ENCODE measurements around the gene ARID1B.
A peak's percentile ranks its signal among the peaks of the same experiment; 100 is the strongest.

The ARID1B gene

DNA sequence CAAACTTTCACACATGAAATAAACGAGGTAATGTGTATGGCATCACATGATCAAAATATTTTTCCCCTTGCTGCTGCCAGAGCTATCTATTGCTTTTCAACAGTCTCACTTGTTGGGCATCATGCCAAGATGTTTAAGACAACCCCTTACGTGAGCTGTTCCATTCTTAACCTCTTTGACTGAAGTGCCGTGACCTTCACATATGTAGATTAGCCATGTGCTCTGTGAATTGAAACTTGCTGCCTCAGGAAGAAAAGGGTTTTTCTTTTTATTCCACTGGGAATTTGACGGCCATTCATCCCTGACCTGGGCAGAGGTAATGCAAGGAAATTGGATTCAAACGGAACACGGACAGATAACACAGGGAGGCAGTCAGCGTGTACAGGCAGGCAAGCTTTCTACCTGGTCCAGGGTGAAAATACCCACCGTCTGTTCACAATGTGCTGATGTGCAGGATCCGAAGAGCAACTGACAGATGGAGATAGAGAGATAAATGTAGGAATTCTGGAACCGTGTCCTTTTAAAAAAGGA is 14.2 kb downstream of the ARID1B start (continued):
- TF ChIP-seq TCF7L2 (IDR thresholded peaks at IDR 0.05; ENCODE audit: borderline replicate concordance, low read depth, low read length) (peak; percentile 66), ZNF660 (tag by site-specific recombination; IDR thresholded peaks at IDR 0.05) (peak; percentile 80), ZIC2 (tag by site-specific recombination; IDR thresholded peaks at IDR 0.05) (no peak), ZNF391 (tag by site-specific recombination; IDR thresholded peaks at IDR 0.05; ENCODE audit: borderline replicate concordance, low read depth) (no peak), ZNF404 (tag by site-specific recombination; IDR thresholded peaks at IDR 0.05) (no peak), ZNF24 (tag by site-specific recombination; IDR thresholded peaks at IDR 0.05) (no peak), ZBTB17 (tag by site-specific recombination; IDR thresholded peaks at IDR 0.05) (peak; percentile 88), SALL2 (tag by site-specific recombination; IDR thresholded peaks at IDR 0.05; ENCODE audit: borderline replicate concordance) (no peak), FEZF1 (tag by site-specific recombination; IDR thresholded peaks at IDR 0.05) (no peak), ZNF274 (IDR thresholded peaks at IDR 0.05; ENCODE audit: low read length) (no peak), ZNF274 (tag by site-specific recombination; IDR thresholded peaks at IDR 0.05; ENCODE audit: borderline replicate concordance) (no peak), HOXD13 (CRISPR knock-in tag; IDR thresholded peaks at IDR 0.05; ENCODE audit: borderline replicate concordance) (no peak), HOXC10 (CRISPR knock-in tag; IDR thresholded peaks at IDR 0.05) (no peak), ZNF174 (tag by site-specific recombination; IDR thresholded peaks at IDR 0.05) (no peak), TRIM28 (IDR thresholded peaks at IDR 0.05; ENCODE audit: borderline replicate concordance, low read length) (peak; percentile 91; the same call in 1 of the 2 replicates), ZFP41 (tag by site-specific recombination; IDR thresholded peaks at IDR 0.05; ENCODE audit: borderline replicate concordance) (no peak), ZNF701 (tag by site-specific recombination; IDR thresholded peaks at IDR 0.05) (no peak), ZNF580 (tag by site-specific recombination; IDR thresholded peaks at IDR 0.05) (0 out of 2 replicates have a peak, but pooled peaks have one; percentile 28), HOXA7 (CRISPR knock-in tag; IDR thresholded peaks at IDR 0.05; ENCODE audit: borderline replicate concordance) (no peak), ZNF335 (tag by site-specific recombination; conservative IDR thresholded peaks at IDR 0.05) (no peak), ZSCAN30 (tag by site-specific recombination; IDR thresholded peaks at IDR 0.05) (peak; percentile 11; the same call in 1 of the 2 replicates), ZNF768 (tag by site-specific recombination; IDR thresholded peaks at IDR 0.05) (no peak), ZNF114 (tag by site-specific recombination; IDR thresholded peaks at IDR 0.05) (no peak), ZNF692 (tag by site-specific recombination; IDR thresholded peaks at IDR 0.05) (0 out of 2 replicates have a peak, but pooled peaks have one; percentile 48), IKZF3 (tag by site-specific recombination; IDR thresholded peaks at IDR 0.05) (peak; percentile 61; the same call in 1 of the 2 replicates), ZNF138 (tag by site-specific recombination; IDR thresholded peaks at IDR 0.05; ENCODE audit: borderline replicate concordance) (no peak), ZNF223 (tag by site-specific recombination; IDR thresholded peaks at IDR 0.05) (no peak), ZNF571 (tag by site-specific recombination; IDR thresholded peaks at IDR 0.05) (no peak), ZNF548 (tag by site-specific recombination; IDR thresholded peaks at IDR 0.05) (no peak), ZNF202 (tag by site-specific recombination; IDR thresholded peaks at IDR 0.05; ENCODE audit: borderline replicate concordance) (no peak), ZNF544 (tag by site-specific recombination; IDR thresholded peaks at IDR 0.05) (no peak), ZNF473 (tag by site-specific recombination; IDR thresholded peaks at IDR 0.05) (no peak), ZFP3 (tag by site-specific recombination; IDR thresholded peaks at IDR 0.05; ENCODE audit: low read depth) (no peak), ZNF785 (tag by site-specific recombination; IDR thresholded peaks at IDR 0.05) (no peak), ZNF596 (tag by site-specific recombination; IDR thresholded peaks at IDR 0.05) (no peak), ZNF658 (tag by site-specific recombination; IDR thresholded peaks at IDR 0.05) (no peak), ZNF677 (tag by site-specific recombination; IDR thresholded peaks at IDR 0.05) (no peak), ZNF394 (tag by site-specific recombination; IDR thresholded peaks at IDR 0.05; ENCODE audit: borderline replicate concordance) (0 out of 2 replicates have a peak, but pooled peaks have one; percentile 16), ZNF76 (tag by site-specific recombination; IDR thresholded peaks at IDR 0.05; ENCODE audit: borderline replicate concordance, low read depth) (no peak), ZNF626 (tag by site-specific recombination; IDR thresholded peaks at IDR 0.05) (no peak), ZNF558 (tag by site-specific recombination; IDR thresholded peaks at IDR 0.05) (no peak)
- TF ChIP-seq, protein P1, sequence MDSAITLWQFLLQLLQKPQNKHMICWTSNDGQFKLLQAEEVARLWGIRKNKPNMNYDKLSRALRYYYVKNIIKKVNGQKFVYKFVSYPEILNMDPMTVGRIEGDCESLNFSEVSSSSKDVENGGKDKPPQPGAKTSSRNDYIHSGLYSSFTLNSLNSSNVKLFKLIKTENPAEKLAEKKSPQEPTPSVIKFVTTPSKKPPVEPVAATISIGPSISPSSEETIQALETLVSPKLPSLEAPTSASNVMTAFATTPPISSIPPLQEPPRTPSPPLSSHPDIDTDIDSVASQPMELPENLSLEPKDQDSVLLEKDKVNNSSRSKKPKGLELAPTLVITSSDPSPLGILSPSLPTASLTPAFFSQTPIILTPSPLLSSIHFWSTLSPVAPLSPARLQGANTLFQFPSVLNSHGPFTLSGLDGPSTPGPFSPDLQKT (IDR thresholded peaks at IDR 0.05; ENCODE audit: borderline replicate concordance, low read depth, low read length), result no peak

Measured in HEK293 (cell line).